Endothelial cell of umbilical vein (primary cell): Measurements from ENCODE around the gene SH3D19. TPM values are rescaled to one million over a fixed set of nuclear protein-coding genes. Genes with fewer than 3 reads are reported as not detected.

Source experiments
- BruUV-seq: library from RNA; stranded (reverse); fragments of 400-500 nt; replicated peaks from 2 replicates; lab custom pipeline; 2021; lab: Mats Ljungman, UMichigan
- CTCF ChIA-PET: fragments of 300-600, 350-600 bp; sonication (Branson Sonifier 250); formaldehyde crosslinking; loops from one replicate; lab custom pipeline; 2021; ENCODE audit warnings: antibody characterized with exemption, inconsistent platforms; lab: Charles Lee
- POLR2A ChIA-PET: fragments of 300-600, 350-600 bp; sonication (Branson Sonifier 250); formaldehyde crosslinking; loops from one replicate; lab custom pipeline; 2021; ENCODE audit warnings: antibody characterized with exemption, inconsistent platforms; lab: Charles Lee
- DNase-seq: peaks from one replicate; pipeline ENCODE4 v3.0.0-alpha.2; 2011; ENCODE audit warnings: low read depth, low spot score
- FAIRE-seq: peaks from 2 replicates; lab custom pipeline; 2011; peaks lifted over from hg19 to GRCh38; lab: Jason Lieb, UNC
- H2AFZ ChIP-seq: 2 replicates; pipeline ENCODE4 v1.6.0; 2012; ENCODE audit warnings: low read depth, low read length, control low read depth, inconsistent platforms
- H3K27ac ChIP-seq: 2 replicates; pipeline ENCODE4 v1.5.1; 2011; ENCODE audit warnings: low read depth, mild to moderate bottlenecking, control low read depth, low read length, moderate library complexity; ENCODE audit not compliant: insufficient read depth
- H3K27me3 ChIP-seq, 2 experiments: 2 replicates each; pipeline versions ENCODE4 v1.6.0 to v1.6.1; 2011; ENCODE audit warnings: low read length in 2 of 2, mixed read lengths in 1 of 2; ENCODE audit not compliant: control insufficient read depth in 2 of 2, insufficient read depth in 2 of 2
- H3K36me3 ChIP-seq, 2 experiments: 2 replicates in 1 of 2; 3 replicates in 1 of 2; pipeline ENCODE4 v1.5.1; 2011; ENCODE audit warnings: low read length in 2 of 2, mild to moderate bottlenecking in 1 of 2, moderate library complexity in 1 of 2; ENCODE audit not compliant: control insufficient read depth in 2 of 2, insufficient read depth in 2 of 2; ENCODE audit errors: extremely low read depth in 1 of 2
- H3K4me1 ChIP-seq: 3 replicates; pipeline ENCODE4 v1.5.1; 2011; ENCODE audit warnings: mild to moderate bottlenecking, low read length; ENCODE audit not compliant: control insufficient read depth, insufficient read depth; ENCODE audit errors: extremely low read depth
- H3K4me2 ChIP-seq: 2 replicates; pipeline ENCODE4 v1.6.1; 2011; ENCODE audit warnings: low read length, control low read depth, mixed read lengths; ENCODE audit not compliant: insufficient read depth
- H3K4me3 ChIP-seq, 3 experiments: fragments of 200-600 bp in 1 of 3; sonication (generic), shearing (Covaris generic) in 1 of 3; replicated peaks in 1 of 3; 2 replicates each; pipeline ENCODE4 v1.5.1; 2011 to 2016; ENCODE audit warnings: control low read depth in 3 of 3, low read length in 3 of 3, mild to moderate bottlenecking in 2 of 3, inconsistent platforms in 1 of 3, low read depth in 1 of 3, moderate library complexity in 1 of 3; ENCODE audit not compliant: insufficient read depth in 1 of 3
- H3K79me2 ChIP-seq: 2 replicates; pipeline ENCODE4 v1.6.0; 2012; ENCODE audit warnings: low read length, inconsistent platforms; ENCODE audit not compliant: control insufficient read depth, insufficient read depth
- H3K9ac ChIP-seq: replicated peaks from 2 replicates; pipeline ENCODE3; 2011; ENCODE audit warnings: low read length, control low read depth; ENCODE audit not compliant: insufficient read depth; ENCODE audit errors: extremely low read depth
- H3K9me1 ChIP-seq: replicated peaks from 3 replicates; pipeline ENCODE4 v1.6.0; 2011; ENCODE audit warnings: mild to moderate bottlenecking, low read length; ENCODE audit not compliant: control insufficient read depth, insufficient read depth; ENCODE audit errors: extremely low read depth
- H3K9me3 ChIP-seq: replicated peaks from 2 replicates; pipeline ENCODE4 v1.5.1; 2012; ENCODE audit warnings: low read length, inconsistent platforms; ENCODE audit not compliant: control insufficient read depth, insufficient read depth
- H4K20me1 ChIP-seq: replicated peaks from 2 replicates; pipeline ENCODE3; 2011; ENCODE audit warnings: mild to moderate bottlenecking, low read length; ENCODE audit not compliant: control insufficient read depth, insufficient read depth; ENCODE audit errors: extremely low read depth
- EZH2 ChIP-seq: IDR thresholded peaks from 2 replicates; pipeline ENCODE4 v1.6.1; 2012; ENCODE audit warnings: borderline replicate concordance, low read depth, mild to moderate bottlenecking, moderate library complexity, low read length, inconsistent platforms; ENCODE audit not compliant: severe bottlenecking
- FOS ChIP-seq: IDR thresholded peaks from 2 replicates; pipeline ENCODE4 v1.6.1; 2011; ENCODE audit warnings: mild to moderate bottlenecking, low read length, moderate library complexity, borderline replicate concordance; ENCODE audit not compliant: insufficient read depth
- GATA2 ChIP-seq: IDR thresholded peaks from 2 replicates; pipeline ENCODE4 v1.7.0; 2011; ENCODE audit warnings: low read depth, mild to moderate bottlenecking, moderate library complexity, mixed read lengths, low read length; ENCODE audit not compliant: insufficient read length, insufficient read depth
- JUN ChIP-seq: IDR thresholded peaks from 2 replicates; pipeline ENCODE4 v1.6.1; 2011; ENCODE audit warnings: borderline replicate concordance, low read depth; ENCODE audit not compliant: insufficient read length, insufficient read depth
- MYC ChIP-seq: IDR thresholded peaks from one replicate; pipeline ENCODE4 v1.6.1; 2011; ENCODE audit warnings: mild to moderate bottlenecking, low read depth, low read length
- POLR2A ChIP-seq: IDR thresholded peaks from 2 replicates; pipeline ENCODE4 v1.6.1; 2012; ENCODE audit warnings: low read depth, mild to moderate bottlenecking, control low read depth, low read length
- POLR2AphosphoS5 ChIP-seq: IDR thresholded peaks from 2 replicates; pipeline ENCODE4 v1.6.1; 2012; ENCODE audit warnings: low read depth, mild to moderate bottlenecking, control low read depth, low read length, moderate library complexity; ENCODE audit not compliant: insufficient read depth
- dilution Hi-C: fragments of 300-500 bp; cut with MboI; formaldehyde crosslinking; loops from one replicate; pipeline ENCODE4 v1.15.0; 2019; ENCODE audit warnings: low sequenced_read_pairs; ENCODE audit not compliant: extremely low pct_ligation_motif_present
- intact Hi-C: fragments of 100-400 bp; cut with micrococcal nuclease; formaldehyde crosslinking; loops from one replicate; pipeline ENCODE4 v1.10.0; 2022
- polyA plus RNA-seq, 4 experiments: library from polyadenylated mRNA; depleted of rRNA in 3 of 4; stranded (reverse) in 3 of 4; unstranded in 1 of 4; fragments of >200 nt; gene quantifications; 2 replicates each; pipeline versions ENCODE4 v1.2.1 to v1.2.3, GENCODE V29; 2011 to 2012; ENCODE audit warnings: missing spikeins in 1 of 4
- total RNA-seq: library from RNA; stranded (reverse); gene quantifications from 2 replicates; pipeline ENCODE4 v1.2.3, GENCODE V29; 2021
- TF ChIP-seq, protein P1 (sequence below): IDR thresholded peaks from 2 replicates; pipeline ENCODE4 v1.6.1; 2011; ENCODE audit not compliant: insufficient read depth, insufficient read length
- TF ChIP-seq, protein P2 (sequence below), 2 donors: IDR thresholded peaks; 1 replicate in 1 of 2; 2 replicates in 1 of 2; pipeline ENCODE4 v1.5.1; 2011; ENCODE audit warnings: low read length in 2 of 2, mild to moderate bottlenecking in 2 of 2, moderate library complexity in 2 of 2, control low read depth in 1 of 2, inconsistent platforms in 1 of 2, low read depth in 1 of 2; ENCODE audit not compliant: insufficient read depth in 1 of 2; ENCODE audit errors: extremely low read depth in 1 of 2

SH3D19 gene
- total and polyA plus RNA-seq, 2 donors (not counting 3 experiments of a cell fraction or from before 2014, with no cell fraction given) = 37.5 to 92.8 TPM

DNA sequence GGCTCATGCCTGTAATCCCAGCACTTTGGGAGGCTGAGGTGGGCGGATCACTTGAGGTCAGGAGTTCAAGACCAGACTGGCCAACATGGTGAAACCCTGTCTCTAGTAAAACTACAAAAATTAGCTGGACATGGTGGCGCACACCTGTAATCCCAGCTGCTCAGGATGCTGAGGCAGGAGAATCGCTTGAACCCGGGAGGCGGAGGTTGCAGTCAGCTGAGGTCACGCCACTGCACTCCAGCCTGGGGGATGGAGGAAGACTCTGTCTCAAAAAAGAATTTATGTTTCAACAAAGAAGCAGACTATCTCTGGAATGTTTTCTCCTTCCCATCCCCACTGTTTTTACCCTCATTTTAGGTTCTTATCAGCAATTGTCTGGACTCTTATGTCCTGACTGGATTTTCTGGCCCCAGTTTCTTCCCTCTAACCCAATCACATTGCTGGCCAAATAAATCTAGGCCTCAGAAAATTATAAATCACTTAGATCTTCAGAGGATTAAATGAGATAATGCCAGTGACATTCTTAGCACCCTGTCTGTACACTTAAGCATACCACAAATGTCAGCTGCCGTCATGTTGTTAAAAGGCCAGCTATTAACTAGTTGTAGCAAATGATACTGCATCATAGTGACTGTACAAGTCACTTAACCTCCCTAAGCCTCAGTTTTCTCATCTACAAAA, 93.3 kb downstream of the SH3D19 start:
- no peak for TF ChIP-seq GATA2
- no peak for TF ChIP-seq POLR2AphosphoS5
- no peak for TF ChIP-seq POLR2A
- TF ChIP-seq EZH2 = no peak
- TF ChIP-seq JUN = no peak
- TF ChIP-seq FOS = no peak
- TF ChIP-seq, protein P1, sequence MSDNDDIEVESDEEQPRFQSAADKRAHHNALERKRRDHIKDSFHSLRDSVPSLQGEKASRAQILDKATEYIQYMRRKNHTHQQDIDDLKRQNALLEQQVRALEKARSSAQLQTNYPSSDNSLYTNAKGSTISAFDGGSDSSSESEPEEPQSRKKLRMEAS = no peak
- TF ChIP-seq, protein P2, sequence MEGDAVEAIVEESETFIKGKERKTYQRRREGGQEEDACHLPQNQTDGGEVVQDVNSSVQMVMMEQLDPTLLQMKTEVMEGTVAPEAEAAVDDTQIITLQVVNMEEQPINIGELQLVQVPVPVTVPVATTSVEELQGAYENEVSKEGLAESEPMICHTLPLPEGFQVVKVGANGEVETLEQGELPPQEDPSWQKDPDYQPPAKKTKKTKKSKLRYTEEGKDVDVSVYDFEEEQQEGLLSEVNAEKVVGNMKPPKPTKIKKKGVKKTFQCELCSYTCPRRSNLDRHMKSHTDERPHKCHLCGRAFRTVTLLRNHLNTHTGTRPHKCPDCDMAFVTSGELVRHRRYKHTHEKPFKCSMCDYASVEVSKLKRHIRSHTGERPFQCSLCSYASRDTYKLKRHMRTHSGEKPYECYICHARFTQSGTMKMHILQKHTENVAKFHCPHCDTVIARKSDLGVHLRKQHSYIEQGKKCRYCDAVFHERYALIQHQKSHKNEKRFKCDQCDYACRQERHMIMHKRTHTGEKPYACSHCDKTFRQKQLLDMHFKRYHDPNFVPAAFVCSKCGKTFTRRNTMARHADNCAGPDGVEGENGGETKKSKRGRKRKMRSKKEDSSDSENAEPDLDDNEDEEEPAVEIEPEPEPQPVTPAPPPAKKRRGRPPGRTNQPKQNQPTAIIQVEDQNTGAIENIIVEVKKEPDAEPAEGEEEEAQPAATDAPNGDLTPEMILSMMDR (IDR thresholded peaks at IDR 0.05; ENCODE audit: extremely low read depth in 1 of 2, insufficient read depth in 1 of 2, low read depth in 1 of 2, low read length in 2 of 2) = no peak
- TF ChIP-seq MYC = no peak
- no peaks in the 10 kb centered on the region for H3K79me2 ChIP-seq
- no TSS peak for BruUV-seq
- H3K27ac ChIP-seq = no peak overlapping the region
- H3K9ac ChIP-seq = no peak overlapping the region
- no peaks in the 10 kb centered on the region for H3K27me3 ChIP-seq
- peaks cover 17% of the 10 kb centered on the region for H3K4me1 ChIP-seq
- dilution Hi-C loops = no loop called here
- no peaks in the 10 kb centered on the region for H3K9me3 ChIP-seq
- H4K20me1 ChIP-seq = no peaks in the 10 kb centered on the region
- H3K4me3 ChIP-seq = no peak overlapping the region
- no peak for DNase-seq
- no peaks in the 10 kb centered on the region for H3K36me3 ChIP-seq
- H3K9me1 ChIP-seq = no peaks in the 10 kb centered on the region
- no peak for FAIRE-seq
- H2AFZ ChIP-seq = no peak overlapping the region
- ChIA-PET CTCF (no interaction called here), POLR2A (no interaction called here)
- no peak overlapping the region for H3K4me2 ChIP-seq
- intact Hi-C loops = no loop called here
